ENCODE data around the gene GDF3. TPM values are rescaled to one million over a fixed set of nuclear protein-coding genes. Genes with fewer than 3 reads are reported as not detected.
A peak's percentile ranks its signal among the peaks of the same experiment; 100 is the strongest.

The GDF3 gene
- total RNA-seq, 1 donor from 2014 or later = not detected

DNA sequence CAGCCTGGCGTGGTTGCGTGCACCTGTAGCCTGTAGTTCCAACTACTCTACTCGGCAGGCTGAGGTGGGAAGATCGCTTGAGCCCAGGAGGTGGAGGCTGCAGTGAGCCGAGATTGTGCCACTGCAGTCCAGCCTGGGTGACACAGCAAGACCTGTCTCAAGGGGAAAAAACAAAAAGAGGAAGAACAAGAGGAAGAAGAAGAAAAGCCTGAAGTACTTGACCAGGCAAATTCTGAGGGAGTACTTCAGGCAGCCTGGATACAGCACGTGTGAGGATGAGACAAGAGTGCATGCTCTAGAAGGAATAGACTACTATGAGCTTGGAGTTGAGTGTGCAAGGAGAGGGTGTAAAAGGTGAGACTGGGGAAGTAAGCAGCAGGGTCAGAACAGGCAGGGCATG lies 1.8 kb downstream of the GDF3 start:
- H3K4me1 Mint-ChIP-seq = no peaks in the 10 kb centered on the region
- Histone ChIP-seq H3K27me3 (no peaks in the 10 kb centered on the region), H3K4me1 (no peaks in the 10 kb centered on the region), H3K9me3 (ENCODE audit: low read depth) (no peaks in the 10 kb centered on the region), H3F3A (ENCODE audit: low read depth) (no peaks in the 10 kb centered on the region), H3K4me2 (no peak overlapping the region), H3K27ac (no peak overlapping the region), H2AFZ (replicated peaks) (peak overlapping the region; percentile 42), H3K36me3 (no peaks in the 10 kb centered on the region), H4K20me1 (ENCODE audit: low read depth) (no peaks in the 10 kb centered on the region), H3K9ac (no peak overlapping the region), H3K4me3 (no peak overlapping the region), H3K79me2 (ENCODE audit: low read depth) (no peaks in the 10 kb centered on the region)
- H3K27me3 Mint-ChIP-seq (ENCODE audit: insufficient read depth, low read depth) = peaks cover 3% of the 10 kb centered on the region
- TF ChIP-seq EZH2 (IDR thresholded peaks at IDR 0.05) (no peak), CTCF (IDR thresholded peaks at IDR 0.05) (no peak), EZH2phosphoT487 (IDR thresholded peaks at IDR 0.05) (no peak)
- no peak overlapping the region for H3K4me3 Mint-ChIP-seq
- peak overlapping the region; percentile 18 for H3K27ac Mint-ChIP-seq
- H3K9me3 Mint-ChIP-seq = no peaks in the 10 kb centered on the region
- H3K36me3 Mint-ChIP-seq = no peaks in the 10 kb centered on the region
- DNase-seq (ENCODE audit: low spot score) = no peak

DNA sequence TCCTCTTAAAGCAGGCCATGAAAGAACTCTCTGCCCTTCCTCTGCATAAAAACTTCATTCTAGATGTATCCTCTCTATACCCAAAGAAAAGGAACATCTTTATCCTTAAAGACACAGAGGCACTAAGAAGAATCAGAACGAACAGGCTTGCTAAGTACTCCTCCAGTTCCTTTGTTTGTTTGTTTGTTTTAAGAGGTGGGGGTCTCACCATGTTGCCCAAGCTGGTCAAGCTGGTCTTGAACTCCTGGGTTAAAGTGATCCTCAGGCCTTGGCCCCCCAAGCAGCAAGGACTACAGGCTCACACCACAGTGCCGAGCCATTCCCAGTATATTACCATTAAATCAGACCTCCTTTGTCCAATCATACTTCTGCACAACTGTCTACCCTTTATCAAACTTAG lies 14.0 kb downstream of the GDF3 start:
- Mint-ChIP-seq H3K4me1 (peaks cover 3% of the 10 kb centered on the region), H3K9me3 (no peaks in the 10 kb centered on the region), H3K36me3 (no peaks in the 10 kb centered on the region), H3K27ac (no peak overlapping the region), H3K4me3 (no peak overlapping the region), H3K27me3 (ENCODE audit: insufficient read depth, low read depth) (peaks cover 2% of the 10 kb centered on the region)
- no peaks in the 10 kb centered on the region for H3K4me1 ChIP-seq
- H3K9ac ChIP-seq = no peak overlapping the region
- no peak for TF ChIP-seq EZH2phosphoT487 (IDR thresholded peaks at IDR 0.05)
- no peak for DNase-seq (ENCODE audit: low spot score)
- H4K20me1 ChIP-seq (ENCODE audit: low read depth) = no peaks in the 10 kb centered on the region
- H3F3A ChIP-seq (ENCODE audit: low read depth) = no peaks in the 10 kb centered on the region
- H2AFZ ChIP-seq (replicated peaks) = no peak overlapping the region
- H3K4me2 ChIP-seq = no peak overlapping the region
- no peaks in the 10 kb centered on the region for H3K36me3 ChIP-seq
- H3K9me3 ChIP-seq (ENCODE audit: low read depth) = no peaks in the 10 kb centered on the region
- H3K4me3 ChIP-seq = no peak overlapping the region
- H3K27ac ChIP-seq = no peak overlapping the region
- no peaks in the 10 kb centered on the region for H3K79me2 ChIP-seq (ENCODE audit: low read depth)
- no peaks in the 10 kb centered on the region for H3K27me3 ChIP-seq

GRCh38 chr12:7679251-7680045 lies 16.1 kb downstream of the GDF3 start:
- TF ChIP-seq EZH2 (IDR thresholded peaks at IDR 0.05) (no peak), CTCF (IDR thresholded peaks at IDR 0.05) (no peak), EZH2phosphoT487 (IDR thresholded peaks at IDR 0.05) (no peak)
- Mint-ChIP-seq H3K4me3 (no peak overlapping the region), H3K27me3 (ENCODE audit: insufficient read depth, low read depth) (peaks cover 4% of the 10 kb centered on the region), H3K9me3 (no peaks in the 10 kb centered on the region), H3K27ac (no peak overlapping the region), H3K36me3 (no peaks in the 10 kb centered on the region), H3K4me1 (peaks cover 3% of the 10 kb centered on the region)
- Histone ChIP-seq H4K20me1 (ENCODE audit: low read depth) (no peaks in the 10 kb centered on the region), H3K4me1 (no peaks in the 10 kb centered on the region), H3K27me3 (no peaks in the 10 kb centered on the region), H3K27ac (no peak overlapping the region), H3K9me3 (ENCODE audit: low read depth) (no peaks in the 10 kb centered on the region), H3K36me3 (no peaks in the 10 kb centered on the region), H3K4me2 (no peak overlapping the region), H3K4me3 (no peak overlapping the region), H2AFZ (replicated peaks) (no peak overlapping the region), H3K9ac (no peak overlapping the region), H3K79me2 (ENCODE audit: low read depth) (no peaks in the 10 kb centered on the region), H3F3A (ENCODE audit: low read depth) (no peaks in the 10 kb centered on the region)
- no peak for DNase-seq (ENCODE audit: low spot score)

DNA sequence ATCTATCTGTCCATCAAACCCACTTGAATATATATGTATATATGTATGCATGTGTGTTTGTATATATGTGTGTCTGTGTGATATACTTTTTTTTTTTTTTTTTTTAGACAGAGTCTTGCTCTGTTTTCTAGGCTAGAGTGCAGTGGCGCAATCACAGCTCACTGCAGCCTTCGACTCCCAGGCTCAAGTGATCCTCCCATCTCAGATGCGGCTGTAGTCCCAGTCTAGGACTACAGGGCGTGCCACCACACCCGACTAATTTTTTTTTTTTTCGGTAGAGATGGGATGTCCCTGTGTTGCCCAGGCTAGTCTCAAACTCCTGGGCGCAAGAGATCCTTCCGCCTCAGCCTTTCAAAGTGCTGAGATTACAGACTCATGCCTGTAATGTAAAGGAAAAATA lies 16.8 kb downstream of the GDF3 start:
- no peaks in the 10 kb centered on the region for H4K20me1 ChIP-seq (ENCODE audit: low read depth)
- H3K27me3 ChIP-seq = no peaks in the 10 kb centered on the region
- H3K9me3 ChIP-seq (ENCODE audit: low read depth) = no peaks in the 10 kb centered on the region
- H3K4me3 Mint-ChIP-seq = no peak overlapping the region
- TF ChIP-seq EZH2 (IDR thresholded peaks at IDR 0.05) (no peak), EZH2phosphoT487 (IDR thresholded peaks at IDR 0.05) (no peak), CTCF (IDR thresholded peaks at IDR 0.05) (no peak)
- no peak overlapping the region for H3K9ac ChIP-seq
- DNase-seq (ENCODE audit: low spot score) = no peak
- H3K79me2 ChIP-seq (ENCODE audit: low read depth) = no peaks in the 10 kb centered on the region
- H3K9me3 Mint-ChIP-seq = no peaks in the 10 kb centered on the region
- no peaks in the 10 kb centered on the region for H3F3A ChIP-seq (ENCODE audit: low read depth)
- H3K4me1 Mint-ChIP-seq = peaks cover 3% of the 10 kb centered on the region
- no peak overlapping the region for H3K27ac Mint-ChIP-seq
- no peak overlapping the region for H3K4me2 ChIP-seq
- no peak overlapping the region for H2AFZ ChIP-seq (replicated peaks)
- no peaks in the 10 kb centered on the region for H3K36me3 ChIP-seq
- H3K27ac ChIP-seq = no peak overlapping the region
- peaks cover 2% of the 10 kb centered on the region for H3K27me3 Mint-ChIP-seq (ENCODE audit: insufficient read depth, low read depth)
- H3K4me3 ChIP-seq = no peak overlapping the region
- no peaks in the 10 kb centered on the region for H3K36me3 Mint-ChIP-seq
- no peaks in the 10 kb centered on the region for H3K4me1 ChIP-seq
